ENCODE measurements around the gene SPEG. TPM values are rescaled to one million over a fixed set of nuclear protein-coding genes. Genes with fewer than 3 reads are reported as not detected.
A peak's percentile ranks its signal among the peaks of the same experiment; 100 is the strongest.

The SPEG gene
- total RNA-seq, 1 experiment from 2014 or later, result 55.3 TPM

DNA sequence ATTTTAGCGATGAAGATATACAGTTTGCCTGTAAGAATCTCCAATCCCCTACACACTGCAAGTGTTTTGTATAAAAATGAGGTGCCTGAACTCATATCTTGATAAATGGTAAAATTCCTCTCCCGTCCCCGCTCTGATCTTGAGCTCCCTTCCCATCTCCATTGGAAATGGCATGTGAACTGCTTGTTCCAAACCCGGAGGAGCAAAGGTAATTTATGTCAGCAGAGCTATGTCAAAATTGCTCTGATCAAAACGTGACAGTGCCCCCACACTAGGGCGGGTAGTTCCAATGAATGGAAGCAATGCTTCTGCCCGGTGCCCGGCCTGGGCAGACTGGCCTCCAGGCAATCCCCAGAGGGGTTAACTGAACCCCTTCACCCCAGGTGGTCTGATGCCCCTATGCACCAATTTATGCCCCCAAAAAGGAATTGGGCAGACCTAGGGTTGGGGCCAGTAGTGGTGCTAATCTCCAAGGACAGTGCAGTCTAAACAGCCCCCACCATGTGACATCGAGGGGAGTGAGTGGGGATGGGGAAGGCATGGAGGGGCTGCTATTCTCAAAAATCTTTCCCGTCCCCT lies 60.4 kb downstream of the SPEG start (continued):
- no peak for TF ChIP-seq USF1 (CRISPR knock-in tag; IDR thresholded peaks at IDR 0.05)
- no peak for TF ChIP-seq FOXP1 (CRISPR knock-in tag; IDR thresholded peaks at IDR 0.05; ENCODE audit: borderline replicate concordance)
- TF ChIP-seq ZMAT4 (CRISPR knock-in tag; IDR thresholded peaks at IDR 0.05), result no peak

DNA sequence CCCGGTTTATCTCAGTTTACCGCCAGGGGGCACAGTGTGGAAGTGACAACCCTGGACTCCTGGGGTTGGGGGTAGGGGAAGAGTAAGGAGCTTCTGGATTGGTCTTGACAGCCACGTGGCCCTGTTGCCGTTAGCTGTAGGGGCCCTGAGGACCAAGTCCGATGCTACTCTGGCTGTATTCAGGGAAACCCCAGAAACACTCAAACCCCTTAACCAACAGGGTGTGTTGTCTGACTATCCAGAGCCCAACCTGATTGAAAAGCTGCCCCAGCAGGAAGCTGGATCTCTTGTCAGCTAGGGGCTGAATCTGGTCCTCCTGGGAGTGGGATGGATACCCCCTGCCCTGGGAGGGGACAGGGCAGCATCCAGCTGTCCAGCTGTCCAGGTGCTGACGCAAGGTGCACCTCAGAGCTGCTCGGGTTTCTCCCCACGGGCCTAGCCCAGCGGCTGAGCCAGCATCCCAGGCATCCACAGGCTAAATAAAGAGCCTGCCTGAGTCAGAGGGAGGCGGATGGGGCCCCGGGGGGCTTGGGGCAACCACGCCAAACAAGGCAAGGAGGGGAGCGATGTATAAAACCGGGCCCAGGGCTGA lies 61.0 kb downstream of the SPEG start:
- Mint-ChIP-seq H3K4me3 (no peak overlapping the region), H3K27ac (no peak overlapping the region), H3K27me3 (ENCODE audit: low read depth) (peaks cover 55% of the 10 kb centered on the region), H3K36me3 (no peaks in the 10 kb centered on the region), H3K4me1 (peaks cover 43% of the 10 kb centered on the region), H3K9me3 (no peaks in the 10 kb centered on the region)
- DNase-seq (ENCODE audit: low spot score), result peak; percentile 87
- peak; percentile 9 for ATAC-seq
- POLR2A ChIA-PET, result interaction anchor here (0.9 to 1.3 kb wide), 7 partner anchors 11 to 108 kb away, joined by 3 to 5 read pairs (median 3); partner anchors contain the start of genes ASIC4 and DNPEP
- CTCF ChIA-PET, result interaction anchor here (0.6 to 35.9 kb wide), 39 partner anchors 11 to 440 kb away, joined by 3 to 2316 read pairs (median 6); partner anchors contain the start of genes ASIC4, CHPF, DES and DNPEP
- TF ChIP-seq, protein P1, sequence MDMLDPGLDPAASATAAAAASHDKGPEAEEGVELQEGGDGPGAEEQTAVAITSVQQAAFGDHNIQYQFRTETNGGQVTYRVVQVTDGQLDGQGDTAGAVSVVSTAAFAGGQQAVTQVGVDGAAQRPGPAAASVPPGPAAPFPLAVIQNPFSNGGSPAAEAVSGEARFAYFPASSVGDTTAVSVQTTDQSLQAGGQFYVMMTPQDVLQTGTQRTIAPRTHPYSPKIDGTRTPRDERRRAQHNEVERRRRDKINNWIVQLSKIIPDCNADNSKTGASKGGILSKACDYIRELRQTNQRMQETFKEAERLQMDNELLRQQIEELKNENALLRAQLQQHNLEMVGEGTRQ (CRISPR knock-in tag; IDR thresholded peaks at IDR 0.05), result peak; percentile 89
- TF ChIP-seq EMX1 (CRISPR knock-in tag; IDR thresholded peaks at IDR 0.05), result no peak
- TF ChIP-seq CBFB (CRISPR knock-in tag; IDR thresholded peaks at IDR 0.05; ENCODE audit: low read depth), result no peak
- TF ChIP-seq CTCF (IDR thresholded peaks at IDR 0.05), result peak; percentile 47; the same call in 1 of the 2 replicates
- TF ChIP-seq FOXK1 (CRISPR knock-in tag; IDR thresholded peaks at IDR 0.05), result peak; percentile 72; the same call in 1 of the 2 replicates
- TF ChIP-seq GTF2I (CRISPR knock-in tag; conservative IDR thresholded peaks at IDR 0.05), result no peak
- 0 out of 2 replicates have a peak, but pooled peaks have one; percentile 35 for TF ChIP-seq GABPB1 (CRISPR knock-in tag; IDR thresholded peaks at IDR 0.05)
- TF ChIP-seq, protein P2, sequence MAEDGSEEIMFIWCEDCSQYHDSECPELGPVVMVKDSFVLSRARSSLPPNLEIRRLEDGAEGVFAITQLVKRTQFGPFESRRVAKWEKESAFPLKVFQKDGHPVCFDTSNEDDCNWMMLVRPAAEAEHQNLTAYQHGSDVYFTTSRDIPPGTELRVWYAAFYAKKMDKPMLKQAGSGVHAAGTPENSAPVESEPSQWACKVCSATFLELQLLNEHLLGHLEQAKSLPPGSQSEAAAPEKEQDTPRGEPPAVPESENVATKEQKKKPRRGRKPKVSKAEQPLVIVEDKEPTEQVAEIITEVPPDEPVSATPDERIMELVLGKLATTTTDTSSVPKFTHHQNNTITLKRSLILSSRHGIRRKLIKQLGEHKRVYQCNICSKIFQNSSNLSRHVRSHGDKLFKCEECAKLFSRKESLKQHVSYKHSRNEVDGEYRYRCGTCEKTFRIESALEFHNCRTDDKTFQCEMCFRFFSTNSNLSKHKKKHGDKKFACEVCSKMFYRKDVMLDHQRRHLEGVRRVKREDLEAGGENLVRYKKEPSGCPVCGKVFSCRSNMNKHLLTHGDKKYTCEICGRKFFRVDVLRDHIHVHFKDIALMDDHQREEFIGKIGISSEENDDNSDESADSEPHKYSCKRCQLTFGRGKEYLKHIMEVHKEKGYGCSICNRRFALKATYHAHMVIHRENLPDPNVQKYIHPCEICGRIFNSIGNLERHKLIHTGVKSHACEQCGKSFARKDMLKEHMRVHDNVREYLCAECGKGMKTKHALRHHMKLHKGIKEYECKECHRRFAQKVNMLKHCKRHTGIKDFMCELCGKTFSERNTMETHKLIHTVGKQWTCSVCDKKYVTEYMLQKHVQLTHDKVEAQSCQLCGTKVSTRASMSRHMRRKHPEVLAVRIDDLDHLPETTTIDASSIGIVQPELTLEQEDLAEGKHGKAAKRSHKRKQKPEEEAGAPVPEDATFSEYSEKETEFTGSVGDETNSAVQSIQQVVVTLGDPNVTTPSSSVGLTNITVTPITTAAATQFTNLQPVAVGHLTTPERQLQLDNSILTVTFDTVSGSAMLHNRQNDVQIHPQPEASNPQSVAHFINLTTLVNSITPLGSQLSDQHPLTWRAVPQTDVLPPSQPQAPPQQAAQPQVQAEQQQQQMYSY (CRISPR knock-in tag; IDR thresholded peaks at IDR 0.05), result no peak
- no peak for TF ChIP-seq HMGA2 (CRISPR knock-in tag; IDR thresholded peaks at IDR 0.05)
- TF ChIP-seq, protein P3, sequence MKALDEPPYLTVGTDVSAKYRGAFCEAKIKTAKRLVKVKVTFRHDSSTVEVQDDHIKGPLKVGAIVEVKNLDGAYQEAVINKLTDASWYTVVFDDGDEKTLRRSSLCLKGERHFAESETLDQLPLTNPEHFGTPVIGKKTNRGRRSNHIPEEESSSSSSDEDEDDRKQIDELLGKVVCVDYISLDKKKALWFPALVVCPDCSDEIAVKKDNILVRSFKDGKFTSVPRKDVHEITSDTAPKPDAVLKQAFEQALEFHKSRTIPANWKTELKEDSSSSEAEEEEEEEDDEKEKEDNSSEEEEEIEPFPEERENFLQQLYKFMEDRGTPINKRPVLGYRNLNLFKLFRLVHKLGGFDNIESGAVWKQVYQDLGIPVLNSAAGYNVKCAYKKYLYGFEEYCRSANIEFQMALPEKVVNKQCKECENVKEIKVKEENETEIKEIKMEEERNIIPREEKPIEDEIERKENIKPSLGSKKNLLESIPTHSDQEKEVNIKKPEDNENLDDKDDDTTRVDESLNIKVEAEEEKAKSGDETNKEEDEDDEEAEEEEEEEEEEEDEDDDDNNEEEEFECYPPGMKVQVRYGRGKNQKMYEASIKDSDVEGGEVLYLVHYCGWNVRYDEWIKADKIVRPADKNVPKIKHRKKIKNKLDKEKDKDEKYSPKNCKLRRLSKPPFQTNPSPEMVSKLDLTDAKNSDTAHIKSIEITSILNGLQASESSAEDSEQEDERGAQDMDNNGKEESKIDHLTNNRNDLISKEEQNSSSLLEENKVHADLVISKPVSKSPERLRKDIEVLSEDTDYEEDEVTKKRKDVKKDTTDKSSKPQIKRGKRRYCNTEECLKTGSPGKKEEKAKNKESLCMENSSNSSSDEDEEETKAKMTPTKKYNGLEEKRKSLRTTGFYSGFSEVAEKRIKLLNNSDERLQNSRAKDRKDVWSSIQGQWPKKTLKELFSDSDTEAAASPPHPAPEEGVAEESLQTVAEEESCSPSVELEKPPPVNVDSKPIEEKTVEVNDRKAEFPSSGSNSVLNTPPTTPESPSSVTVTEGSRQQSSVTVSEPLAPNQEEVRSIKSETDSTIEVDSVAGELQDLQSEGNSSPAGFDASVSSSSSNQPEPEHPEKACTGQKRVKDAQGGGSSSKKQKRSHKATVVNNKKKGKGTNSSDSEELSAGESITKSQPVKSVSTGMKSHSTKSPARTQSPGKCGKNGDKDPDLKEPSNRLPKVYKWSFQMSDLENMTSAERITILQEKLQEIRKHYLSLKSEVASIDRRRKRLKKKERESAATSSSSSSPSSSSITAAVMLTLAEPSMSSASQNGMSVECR (CRISPR knock-in tag; IDR thresholded peaks at IDR 0.05; ENCODE audit: borderline replicate concordance), result peak; percentile 36; the same call in 1 of the 2 replicates
- TF ChIP-seq USF1 (CRISPR knock-in tag; IDR thresholded peaks at IDR 0.05), result peak; percentile 91
- TF ChIP-seq, protein P4, sequence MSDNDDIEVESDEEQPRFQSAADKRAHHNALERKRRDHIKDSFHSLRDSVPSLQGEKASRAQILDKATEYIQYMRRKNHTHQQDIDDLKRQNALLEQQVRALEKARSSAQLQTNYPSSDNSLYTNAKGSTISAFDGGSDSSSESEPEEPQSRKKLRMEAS (CRISPR knock-in tag; IDR thresholded peaks at IDR 0.05), result peak; percentile 58; the same call in 1 of the 2 replicates
